PC-3 (cell line): ENCODE measurements around the gene TMEM63B.

Source experiments
- EZH2 ChIP-seq: fragments of 300-600 bp; sonication (generic); IDR thresholded peaks from one replicate; pipeline ENCODE4 v1.6.1; 2017; ENCODE audit warnings: antibody characterized with exemption, mild to moderate bottlenecking, low read length; ENCODE audit not compliant: unreplicated experiment
- TF ChIP-seq, protein P1 (sequence below): fragments of 300-600 bp; sonication (generic); conservative IDR thresholded peaks from 2 replicates; pipeline ENCODE4 v1.5.1; 2017; ENCODE audit warnings: antibody characterized with exemption, low read depth, mild to moderate bottlenecking, low read length

- TF ChIP-seq, protein P1, sequence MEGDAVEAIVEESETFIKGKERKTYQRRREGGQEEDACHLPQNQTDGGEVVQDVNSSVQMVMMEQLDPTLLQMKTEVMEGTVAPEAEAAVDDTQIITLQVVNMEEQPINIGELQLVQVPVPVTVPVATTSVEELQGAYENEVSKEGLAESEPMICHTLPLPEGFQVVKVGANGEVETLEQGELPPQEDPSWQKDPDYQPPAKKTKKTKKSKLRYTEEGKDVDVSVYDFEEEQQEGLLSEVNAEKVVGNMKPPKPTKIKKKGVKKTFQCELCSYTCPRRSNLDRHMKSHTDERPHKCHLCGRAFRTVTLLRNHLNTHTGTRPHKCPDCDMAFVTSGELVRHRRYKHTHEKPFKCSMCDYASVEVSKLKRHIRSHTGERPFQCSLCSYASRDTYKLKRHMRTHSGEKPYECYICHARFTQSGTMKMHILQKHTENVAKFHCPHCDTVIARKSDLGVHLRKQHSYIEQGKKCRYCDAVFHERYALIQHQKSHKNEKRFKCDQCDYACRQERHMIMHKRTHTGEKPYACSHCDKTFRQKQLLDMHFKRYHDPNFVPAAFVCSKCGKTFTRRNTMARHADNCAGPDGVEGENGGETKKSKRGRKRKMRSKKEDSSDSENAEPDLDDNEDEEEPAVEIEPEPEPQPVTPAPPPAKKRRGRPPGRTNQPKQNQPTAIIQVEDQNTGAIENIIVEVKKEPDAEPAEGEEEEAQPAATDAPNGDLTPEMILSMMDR = 0 out of 2 replicates have a peak, but pooled peaks have one; percentile 16
- TF ChIP-seq EZH2 = no peak
Observed at GRCh38 chr6:44135875-44136274, 8.5 kb downstream of the TMEM63B start.
